GM23338 (cell line): ENCODE data around the gene GTSE1. TPM values are rescaled to one million over a fixed set of nuclear protein-coding genes. Genes with fewer than 3 reads are reported as not detected.

Source experiments
- ATAC-seq: fragments of 200-7000 bp; cut with Tn5 transposase; 3 replicates; pipeline ENCODE4 v1.9.1; 2020
- DNase-seq: peaks from one replicate; pipeline ENCODE4 v3.0.0-alpha.2; 2015; ENCODE audit warnings: low spot score
- H2AFZ ChIP-seq: fragments of 200-600 bp; sonication (generic); 2 replicates; pipeline ENCODE4 v1.8.0; 2016; ENCODE audit warnings: antibody characterized with exemption, mild to moderate bottlenecking, moderate library complexity
- H3F3A ChIP-seq: fragments of 200-600 bp; sonication (generic); replicated peaks from 2 replicates; pipeline ENCODE4 v1.8.0; 2017; ENCODE audit warnings: antibody characterized with exemption, mixed run types, low read depth
- H3K27ac ChIP-seq: fragments of 200-600 bp; sonication (generic); 2 replicates; pipeline ENCODE4 v1.6.1; 2016; ENCODE audit warnings: low read depth
- H3K27me3 ChIP-seq: fragments of 200-600 bp; sonication (generic); 2 replicates; pipeline ENCODE4 v1.8.0; 2016; ENCODE audit warnings: mild to moderate bottlenecking, mixed run types, moderate library complexity; ENCODE audit not compliant: insufficient read depth
- H3K36me3 ChIP-seq: fragments of 200-600 bp; sonication (generic); 2 replicates; pipeline ENCODE4 v1.8.0; 2016; ENCODE audit warnings: mild to moderate bottlenecking; ENCODE audit not compliant: insufficient read depth
- H3K4me1 ChIP-seq: fragments of 200-600 bp; sonication (generic); 2 replicates; pipeline ENCODE4 v1.8.0; 2016; ENCODE audit warnings: mild to moderate bottlenecking, moderate library complexity; ENCODE audit not compliant: insufficient read depth
- H3K4me2 ChIP-seq: fragments of 200-600 bp; sonication (generic); 2 replicates; pipeline ENCODE4 v1.7.1; 2017; ENCODE audit warnings: mixed run types
- H3K4me3 ChIP-seq: fragments of 200-600 bp; sonication (generic); 2 replicates; pipeline ENCODE4 v1.6.1; 2016; ENCODE audit warnings: mixed run types
- H3K79me2 ChIP-seq: fragments of 200-600 bp; sonication (generic); replicated peaks from 2 replicates; pipeline ENCODE4 v1.8.0; 2017; ENCODE audit warnings: mild to moderate bottlenecking; ENCODE audit not compliant: insufficient read depth
- H3K9me2 ChIP-seq: fragments of 200-600 bp; sonication (generic); 2 replicates; pipeline ENCODE4 v1.8.0; 2017; ENCODE audit not compliant: insufficient read depth
- H4K20me1 ChIP-seq: fragments of 200-600 bp; sonication (generic); replicated peaks from 2 replicates; pipeline ENCODE4 v1.8.0; 2017; ENCODE audit warnings: mild to moderate bottlenecking; ENCODE audit not compliant: insufficient read depth
- H3K27ac Mint-ChIP-seq: 2 replicates; pipeline ENCODE4 v1.8.0; 2020; ENCODE audit warnings: inconsistent platforms, mild to moderate bottlenecking, moderate library complexity, mixed read lengths
- H3K27me3 Mint-ChIP-seq: 3 replicates; pipeline ENCODE4 v1.8.0; 2022; ENCODE audit warnings: low read depth, mild to moderate bottlenecking, moderate library complexity, mixed read lengths, inconsistent platforms; ENCODE audit not compliant: insufficient read depth, poor library complexity
- H3K36me3 Mint-ChIP-seq: 3 replicates; pipeline ENCODE4 v1.8.0; 2021; ENCODE audit warnings: low read depth, mild to moderate bottlenecking, inconsistent platforms, moderate library complexity, mixed read lengths
- H3K4me1 Mint-ChIP-seq: 3 replicates; pipeline ENCODE4 v1.8.0; 2020; ENCODE audit warnings: mild to moderate bottlenecking, inconsistent platforms, mixed read lengths
- H3K4me3 Mint-ChIP-seq: 3 replicates; pipeline ENCODE4 v1.8.0; 2021; ENCODE audit warnings: moderate library complexity, mild to moderate bottlenecking, inconsistent platforms, mixed read lengths
- H3K9me3 Mint-ChIP-seq: 3 replicates; pipeline ENCODE4 v1.8.0; 2020; ENCODE audit warnings: moderate library complexity, mild to moderate bottlenecking, inconsistent platforms, mixed read lengths
- CREB1 ChIP-seq: fragments of 250-450 bp; sonication (Bioruptor Pico); IDR thresholded peaks from 2 replicates; pipeline ENCODE4 v1.5.0; 2020; ENCODE audit warnings: low read depth, mild to moderate bottlenecking, moderate library complexity
- CTCF ChIP-seq, 2 experiments: fragments of 200-600 bp in 1 of 2; sonication (generic) in 1 of 2; conservative IDR thresholded peaks; 2 replicates each; pipeline versions ENCODE4 v1.5.1 to v1.6.1; 2016 to 2017; ENCODE audit warnings: antibody characterized with exemption in 2 of 2, low read depth in 2 of 2, mild to moderate bottlenecking in 2 of 2, moderate library complexity in 1 of 2
- ETS1 ChIP-seq: IDR thresholded peaks from 2 replicates; pipeline ENCODE4 v1.6.1; 2016; ENCODE audit warnings: antibody characterized with exemption
- EZH2 ChIP-seq: fragments of 200-600 bp; sonication (generic); IDR thresholded peaks from one replicate; pipeline ENCODE4 v1.8.0; 2017; ENCODE audit warnings: antibody characterized with exemption, mild to moderate bottlenecking, low read depth; ENCODE audit not compliant: unreplicated experiment
- EZH2phosphoT487 ChIP-seq: fragments of 200-600 bp; sonication (generic); IDR thresholded peaks from one replicate; pipeline ENCODE4 v1.8.1; 2018; ENCODE audit warnings: antibody characterized with exemption; ENCODE audit not compliant: unreplicated experiment
- JUNB ChIP-seq: IDR thresholded peaks from one replicate; pipeline ENCODE4 v1.6.1; 2016; ENCODE audit warnings: antibody characterized with exemption; ENCODE audit not compliant: unreplicated experiment
- NANOG ChIP-seq: IDR thresholded peaks from 2 replicates; pipeline ENCODE4 v1.6.1; 2016; ENCODE audit warnings: antibody characterized with exemption, borderline replicate concordance
- POLR2AphosphoS5 ChIP-seq: IDR thresholded peaks from 2 replicates; pipeline ENCODE4 v1.6.1; 2016; ENCODE audit warnings: antibody characterized with exemption, low read depth
- REST ChIP-seq: IDR thresholded peaks from one replicate; pipeline ENCODE4 v1.6.1; 2018; ENCODE audit warnings: antibody characterized with exemption; ENCODE audit not compliant: unreplicated experiment
- STAT1 ChIP-seq: IDR thresholded peaks from one replicate; pipeline ENCODE4 v1.6.1; 2016; ENCODE audit warnings: antibody characterized with exemption; ENCODE audit not compliant: unreplicated experiment
- ZNF114 ChIP-seq: fragments of 250-450 bp; sonication (Bioruptor Pico); IDR thresholded peaks from 2 replicates; pipeline ENCODE4 v1.5.0; 2020; ENCODE audit warnings: mild to moderate bottlenecking, moderate library complexity
- ZNF331 ChIP-seq: fragments of 250-450 bp; sonication (Bioruptor Pico); IDR thresholded peaks from 2 replicates; pipeline ENCODE4 v1.5.0; 2020; ENCODE audit warnings: low read depth, mild to moderate bottlenecking, moderate library complexity
- ZNF462 ChIP-seq: fragments of 250-450 bp; sonication (Bioruptor Pico); IDR thresholded peaks from 2 replicates; pipeline ENCODE4 v1.5.0; 2020; ENCODE audit warnings: mild to moderate bottlenecking, moderate library complexity
- polyA plus RNA-seq: library from polyadenylated mRNA; unstranded; fragments of >200 nt; fragmentation: Nextera tagmentation; extraction: Ambion mirVana; gene quantifications from 2 replicates; pipeline ENCODE4 v1.2.1, GENCODE V29; 2016
- total RNA-seq: library from RNA; depleted of rRNA; stranded (reverse); fragments of >200 nt; shearing (Covaris generic); gene quantifications from 2 replicates; pipeline ENCODE4 v1.2.3, GENCODE V29; 2014

Gene GTSE1
- total and polyA plus RNA-seq, 2 experiments from 2014 or later: 26.3 to 28.6 TPM

GRCh38 chr22:46336119-46337078 is 39.7 kb downstream of the GTSE1 start:
- Histone ChIP-seq H3K4me2 (peak overlapping the region; percentile 91), H2AFZ (peak overlapping the region; percentile 84; the same call in 1 of the 2 replicates), H3K36me3 (peaks cover 23% of the 10 kb centered on the region; the same call in 1 of the 2 replicates), H3K79me2 (peaks cover 42% of the 10 kb centered on the region), H3K4me1 (peaks cover 4% of the 10 kb centered on the region), H3F3A (no peaks in the 10 kb centered on the region), H3K4me3 (peak overlapping the region; percentile 91), H3K9me2 (no peaks in the 10 kb centered on the region), H3K27ac (no peak overlapping the region; the same call in 1 of the 2 replicates), H4K20me1 (peaks cover 16% of the 10 kb centered on the region), H3K27me3 (no peaks in the 10 kb centered on the region)
- DNase-seq (peak; percentile 41), ATAC-seq (peak; percentile 7; the same call in 2 of the 3 replicates)
- Mint-ChIP-seq H3K27me3 (peaks cover 13% of the 10 kb centered on the region), H3K36me3 (peaks cover 50% of the 10 kb centered on the region), H3K27ac (peak overlapping the region; percentile 91), H3K9me3 (no peaks in the 10 kb centered on the region), H3K4me3 (peak overlapping the region; percentile 97), H3K4me1 (peaks cover 17% of the 10 kb centered on the region)
- TF ChIP-seq REST (no peak), POLR2AphosphoS5 (no peak), ETS1 (no peak), NANOG (no peak), CREB1 (CRISPR knock-in tag) (no peak), ZNF462 (no peak), STAT1 (no peak), CTCF (conservative IDR thresholded peaks at IDR 0.05; ENCODE audit: low read depth in 2 of 2) (no peak), EZH2phosphoT487 (no peak), JUNB (no peak), EZH2 (no peak), ZNF114 (no peak), ZNF331 (no peak)
